PC-9 (cell line): ENCODE results near the gene CTCF.

ENCODE experiments used
- EZH2 ChIP-seq: fragments of 200-600 bp; sonication (generic); IDR thresholded peaks from 2 replicates; pipeline ENCODE4 v1.8.0; 2017; ENCODE audit warnings: antibody characterized with exemption, low read depth
- TF ChIP-seq, protein P1 (sequence below): fragments of 200-600 bp; sonication (generic); conservative IDR thresholded peaks from 2 replicates; pipeline ENCODE4 v1.6.1; 2017; ENCODE audit warnings: mixed run types, antibody characterized with exemption, mild to moderate bottlenecking, moderate library complexity

DNA sequence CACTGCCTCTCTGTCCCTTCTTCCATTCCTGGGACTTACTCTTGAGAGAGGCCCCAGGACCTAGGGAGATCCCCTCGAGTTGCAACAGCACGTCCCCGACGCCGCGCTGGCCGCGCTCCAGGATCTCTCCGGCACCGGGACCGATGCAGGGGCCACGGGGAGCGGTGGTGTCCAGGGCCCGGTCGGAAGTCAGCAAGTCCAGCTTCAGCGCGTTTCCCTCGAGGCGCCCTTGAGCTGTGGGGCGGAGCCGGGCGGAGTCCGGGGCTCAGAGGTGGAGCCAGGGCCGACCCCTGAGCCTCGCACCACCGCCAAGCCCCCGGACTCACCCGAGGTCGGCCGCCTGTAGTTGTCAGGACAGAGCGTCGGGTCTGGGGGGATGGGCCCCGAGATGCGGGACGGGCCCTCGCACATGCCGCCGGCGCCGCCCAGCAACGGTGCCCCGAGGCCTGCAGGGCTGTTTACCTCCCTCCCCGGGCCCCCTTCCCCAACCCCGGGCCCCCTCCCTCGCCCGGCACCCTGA lies 103.8 kb downstream of the CTCF start:
- TF ChIP-seq, protein P1, sequence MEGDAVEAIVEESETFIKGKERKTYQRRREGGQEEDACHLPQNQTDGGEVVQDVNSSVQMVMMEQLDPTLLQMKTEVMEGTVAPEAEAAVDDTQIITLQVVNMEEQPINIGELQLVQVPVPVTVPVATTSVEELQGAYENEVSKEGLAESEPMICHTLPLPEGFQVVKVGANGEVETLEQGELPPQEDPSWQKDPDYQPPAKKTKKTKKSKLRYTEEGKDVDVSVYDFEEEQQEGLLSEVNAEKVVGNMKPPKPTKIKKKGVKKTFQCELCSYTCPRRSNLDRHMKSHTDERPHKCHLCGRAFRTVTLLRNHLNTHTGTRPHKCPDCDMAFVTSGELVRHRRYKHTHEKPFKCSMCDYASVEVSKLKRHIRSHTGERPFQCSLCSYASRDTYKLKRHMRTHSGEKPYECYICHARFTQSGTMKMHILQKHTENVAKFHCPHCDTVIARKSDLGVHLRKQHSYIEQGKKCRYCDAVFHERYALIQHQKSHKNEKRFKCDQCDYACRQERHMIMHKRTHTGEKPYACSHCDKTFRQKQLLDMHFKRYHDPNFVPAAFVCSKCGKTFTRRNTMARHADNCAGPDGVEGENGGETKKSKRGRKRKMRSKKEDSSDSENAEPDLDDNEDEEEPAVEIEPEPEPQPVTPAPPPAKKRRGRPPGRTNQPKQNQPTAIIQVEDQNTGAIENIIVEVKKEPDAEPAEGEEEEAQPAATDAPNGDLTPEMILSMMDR, result no peak
- no peak for TF ChIP-seq EZH2
